NCI-H1105 (cell line): ENCODE measurements around the gene RSPO1.

Experiments
- DNase-seq: peaks from one replicate; lab custom pipeline; 2025; lab: John Stamatoyannopoulos, UW

The RSPO1 gene

DNA sequence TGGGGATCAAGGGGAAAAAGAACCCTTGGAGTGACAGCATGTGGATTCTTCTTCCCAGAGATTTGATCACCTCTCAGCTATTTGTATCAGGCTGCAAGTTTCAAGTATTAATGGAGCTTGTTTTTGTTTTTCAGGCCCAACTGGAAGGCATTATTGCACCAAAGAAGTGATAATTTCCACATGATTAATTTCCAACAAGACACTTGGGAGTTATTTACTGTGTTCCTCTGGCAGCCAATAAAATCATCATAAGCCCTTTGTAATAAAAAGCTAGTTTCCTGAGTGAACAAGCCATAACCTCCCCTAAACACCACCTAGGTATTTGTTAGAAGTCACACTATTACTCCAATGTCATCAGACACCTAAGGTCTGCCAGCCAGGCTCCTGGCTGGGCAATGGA is 69.8 kb downstream of the RSPO1 start:
- no peak for DNase-seq

DNA sequence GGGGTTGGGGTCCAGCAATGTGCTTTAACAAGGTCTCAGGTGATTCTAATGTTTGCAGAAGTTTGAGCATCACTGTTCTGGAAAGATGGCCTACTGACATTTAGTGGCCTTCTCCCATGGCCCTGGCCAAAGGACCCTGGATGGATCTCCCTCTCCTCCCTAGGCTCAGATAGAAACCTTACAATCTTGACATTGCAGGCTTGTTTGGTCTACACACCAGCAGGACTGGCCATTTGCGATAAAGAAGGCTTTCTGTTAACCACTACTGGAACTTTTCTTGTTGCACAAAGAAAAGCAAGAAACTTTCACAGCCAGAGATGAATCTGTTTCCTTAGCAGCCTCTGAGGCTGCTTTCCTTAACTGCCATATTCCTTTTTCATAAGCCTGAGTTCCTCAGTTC is 71.7 kb downstream of the RSPO1 start:
- no peak for DNase-seq
